PC-9 (cell line): Measurements from ENCODE around the gene GRIA1.

Experiments used
- CTCF ChIP-seq: fragments of 200-600 bp; sonication (generic); conservative IDR thresholded peaks from 2 replicates; pipeline ENCODE4 v1.6.1; 2017; ENCODE audit warnings: mixed run types, antibody characterized with exemption, mild to moderate bottlenecking, moderate library complexity
- EZH2 ChIP-seq: fragments of 200-600 bp; sonication (generic); IDR thresholded peaks from 2 replicates; pipeline ENCODE4 v1.8.0; 2017; ENCODE audit warnings: antibody characterized with exemption, low read depth

GRCh38 chr5:153797484-153797883 lies 307.0 kb downstream of the GRIA1 start:
- no peak for TF ChIP-seq CTCF
- no peak for TF ChIP-seq EZH2
